DND-41 (cell line): ENCODE data around the gene ALKBH2.

Experiments
- CTCF ChIP-seq: IDR thresholded peaks from 2 replicates; pipeline ENCODE4 v1.5.1; 2012; ENCODE audit warnings: borderline replicate concordance, low read length, moderate library complexity, mild to moderate bottlenecking; ENCODE audit not compliant: poor library complexity, severe bottlenecking; ENCODE audit errors: extremely low read depth
- EZH2 ChIP-seq: IDR thresholded peaks from 3 replicates; pipeline ENCODE4 v1.6.1; 2012; ENCODE audit warnings: borderline replicate concordance, low read depth, mild to moderate bottlenecking, moderate library complexity, low read length, inconsistent platforms; ENCODE audit not compliant: severe bottlenecking

DNA sequence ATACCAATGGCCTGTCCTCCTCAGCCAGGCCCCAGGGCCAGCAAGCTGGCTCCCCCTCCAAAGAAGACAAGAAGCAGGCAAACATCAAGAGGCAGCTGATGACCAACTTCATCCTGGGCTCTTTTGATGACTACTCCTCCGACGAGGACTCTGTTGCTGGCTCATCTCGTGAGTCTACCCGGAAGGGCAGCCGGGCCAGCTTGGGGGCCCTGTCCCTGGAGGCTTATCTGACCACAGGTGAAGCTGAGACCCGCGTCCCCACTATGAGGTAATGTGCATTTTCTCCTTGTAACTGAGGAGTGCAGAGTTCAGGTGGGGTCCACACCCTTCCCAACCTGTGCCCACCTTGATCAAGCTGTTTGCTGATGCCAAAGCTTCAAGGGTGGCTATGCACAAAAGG is 46.5 kb upstream of the ALKBH2 start:
- no peak for TF ChIP-seq CTCF
- no peak for TF ChIP-seq EZH2
